ENCODE measurements around the gene BEND6. TPM values are rescaled to one million over a fixed set of nuclear protein-coding genes. Genes with fewer than 3 reads are reported as not detected.

BEND6 gene
- total and polyA plus RNA-seq, 2 donors (not counting 3 experiments of a cell fraction or from before 2014, with no cell fraction given), result 0.15 to 0.66 TPM

GRCh38 chr6:57044568-57044967, 89.7 kb downstream of the BEND6 start:
- intact Hi-C loops (cut with micrococcal nuclease), result no loop called here
- Histone ChIP-seq H3K4me3 (replicated peaks in 1 of 3; ENCODE audit: insufficient read depth in 1 of 3, low read depth in 1 of 3, low read length in 3 of 3) (no peak overlapping the region), H3K36me3 (ENCODE audit: control insufficient read depth in 2 of 2, extremely low read depth in 1 of 2, insufficient read depth in 2 of 2, low read length in 2 of 2) (no peaks in the 10 kb centered on the region), H3K9me1 (replicated peaks; ENCODE audit: control insufficient read depth, extremely low read depth, insufficient read depth, low read length) (no peaks in the 10 kb centered on the region), H3K27ac (ENCODE audit: insufficient read depth, low read depth, low read length) (no peak overlapping the region), H3K79me2 (ENCODE audit: control insufficient read depth, insufficient read depth, low read length) (peaks cover 17% of the 10 kb centered on the region), H3K4me2 (ENCODE audit: insufficient read depth, low read length) (no peak overlapping the region), H3K27me3 (ENCODE audit: control insufficient read depth in 2 of 2, insufficient read depth in 2 of 2, low read length in 2 of 2) (peaks cover 3 to 17% of the 10 kb centered on the region in 2 experiments), H3K4me1 (ENCODE audit: control insufficient read depth, extremely low read depth, insufficient read depth, low read length) (peaks cover 10% of the 10 kb centered on the region), H3K9ac (replicated peaks; ENCODE audit: extremely low read depth, insufficient read depth, low read length) (no peak overlapping the region), H3K9me3 (replicated peaks; ENCODE audit: control insufficient read depth, insufficient read depth, low read length) (no peaks in the 10 kb centered on the region), H4K20me1 (replicated peaks; ENCODE audit: control insufficient read depth, extremely low read depth, insufficient read depth, low read length) (no peaks in the 10 kb centered on the region), H2AFZ (ENCODE audit: low read depth, low read length) (no peak overlapping the region)
- TF ChIP-seq JUN (IDR thresholded peaks at IDR 0.05; ENCODE audit: borderline replicate concordance, insufficient read depth, insufficient read length, low read depth) (no peak), EZH2 (IDR thresholded peaks at IDR 0.05; ENCODE audit: borderline replicate concordance, low read depth, low read length, severe bottlenecking) (no peak), POLR2A (IDR thresholded peaks at IDR 0.05; ENCODE audit: low read depth, low read length) (no peak), GATA2 (IDR thresholded peaks at IDR 0.05; ENCODE audit: insufficient read depth, insufficient read length, low read depth, low read length) (no peak), FOS (IDR thresholded peaks at IDR 0.05; ENCODE audit: borderline replicate concordance, insufficient read depth, low read length) (no peak), POLR2AphosphoS5 (IDR thresholded peaks at IDR 0.05; ENCODE audit: insufficient read depth, low read depth, low read length) (no peak), MYC (IDR thresholded peaks at IDR 0.05; ENCODE audit: low read depth, low read length) (no peak)
- TF ChIP-seq, protein P1, sequence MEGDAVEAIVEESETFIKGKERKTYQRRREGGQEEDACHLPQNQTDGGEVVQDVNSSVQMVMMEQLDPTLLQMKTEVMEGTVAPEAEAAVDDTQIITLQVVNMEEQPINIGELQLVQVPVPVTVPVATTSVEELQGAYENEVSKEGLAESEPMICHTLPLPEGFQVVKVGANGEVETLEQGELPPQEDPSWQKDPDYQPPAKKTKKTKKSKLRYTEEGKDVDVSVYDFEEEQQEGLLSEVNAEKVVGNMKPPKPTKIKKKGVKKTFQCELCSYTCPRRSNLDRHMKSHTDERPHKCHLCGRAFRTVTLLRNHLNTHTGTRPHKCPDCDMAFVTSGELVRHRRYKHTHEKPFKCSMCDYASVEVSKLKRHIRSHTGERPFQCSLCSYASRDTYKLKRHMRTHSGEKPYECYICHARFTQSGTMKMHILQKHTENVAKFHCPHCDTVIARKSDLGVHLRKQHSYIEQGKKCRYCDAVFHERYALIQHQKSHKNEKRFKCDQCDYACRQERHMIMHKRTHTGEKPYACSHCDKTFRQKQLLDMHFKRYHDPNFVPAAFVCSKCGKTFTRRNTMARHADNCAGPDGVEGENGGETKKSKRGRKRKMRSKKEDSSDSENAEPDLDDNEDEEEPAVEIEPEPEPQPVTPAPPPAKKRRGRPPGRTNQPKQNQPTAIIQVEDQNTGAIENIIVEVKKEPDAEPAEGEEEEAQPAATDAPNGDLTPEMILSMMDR (IDR thresholded peaks at IDR 0.05; ENCODE audit: extremely low read depth in 1 of 2, insufficient read depth in 1 of 2, low read depth in 1 of 2, low read length in 2 of 2), result no peak
- TF ChIP-seq, protein P2, sequence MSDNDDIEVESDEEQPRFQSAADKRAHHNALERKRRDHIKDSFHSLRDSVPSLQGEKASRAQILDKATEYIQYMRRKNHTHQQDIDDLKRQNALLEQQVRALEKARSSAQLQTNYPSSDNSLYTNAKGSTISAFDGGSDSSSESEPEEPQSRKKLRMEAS (IDR thresholded peaks at IDR 0.05; ENCODE audit: insufficient read depth, insufficient read length), result no peak
- no TSS peak for BruUV-seq (replicated peaks)
- POLR2A ChIA-PET, result no interaction called here
- FAIRE-seq (no peak), DNase-seq (ENCODE audit: low read depth, low spot score) (no peak)
- dilution Hi-C loops (cut with MboI; ENCODE audit: extremely low pct_ligation_motif_present, low sequenced_read_pairs), result no loop called here
- CTCF ChIA-PET, result no interaction called here

All from endothelial cell of umbilical vein (primary cell).